ENCODE measurements around the gene CCDC170.

The CCDC170 gene

DNA sequence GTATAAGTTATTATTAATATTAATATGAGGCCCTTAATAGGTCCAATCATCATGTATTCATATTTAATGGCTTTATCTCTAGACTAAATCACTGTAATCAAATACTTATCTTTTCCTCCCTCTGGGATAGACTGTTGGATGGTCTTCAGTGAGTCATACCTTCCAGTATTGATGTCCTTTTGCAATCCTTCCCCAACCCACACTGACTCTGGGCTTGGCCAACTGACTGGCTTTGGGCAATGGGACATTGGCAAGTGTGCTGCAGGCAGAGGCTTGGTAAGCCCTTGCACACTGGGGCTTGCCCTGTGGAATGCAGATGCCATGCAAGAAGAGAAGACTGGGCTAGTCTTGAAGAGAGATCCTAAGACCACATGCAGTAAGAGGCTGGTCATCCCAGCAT is 136.6 kb downstream of the CCDC170 start:
- H3K4me3 ChIP-seq (replicated peaks; ENCODE audit: low read depth, low read length) = no peak overlapping the region
- TF ChIP-seq, protein P1, sequence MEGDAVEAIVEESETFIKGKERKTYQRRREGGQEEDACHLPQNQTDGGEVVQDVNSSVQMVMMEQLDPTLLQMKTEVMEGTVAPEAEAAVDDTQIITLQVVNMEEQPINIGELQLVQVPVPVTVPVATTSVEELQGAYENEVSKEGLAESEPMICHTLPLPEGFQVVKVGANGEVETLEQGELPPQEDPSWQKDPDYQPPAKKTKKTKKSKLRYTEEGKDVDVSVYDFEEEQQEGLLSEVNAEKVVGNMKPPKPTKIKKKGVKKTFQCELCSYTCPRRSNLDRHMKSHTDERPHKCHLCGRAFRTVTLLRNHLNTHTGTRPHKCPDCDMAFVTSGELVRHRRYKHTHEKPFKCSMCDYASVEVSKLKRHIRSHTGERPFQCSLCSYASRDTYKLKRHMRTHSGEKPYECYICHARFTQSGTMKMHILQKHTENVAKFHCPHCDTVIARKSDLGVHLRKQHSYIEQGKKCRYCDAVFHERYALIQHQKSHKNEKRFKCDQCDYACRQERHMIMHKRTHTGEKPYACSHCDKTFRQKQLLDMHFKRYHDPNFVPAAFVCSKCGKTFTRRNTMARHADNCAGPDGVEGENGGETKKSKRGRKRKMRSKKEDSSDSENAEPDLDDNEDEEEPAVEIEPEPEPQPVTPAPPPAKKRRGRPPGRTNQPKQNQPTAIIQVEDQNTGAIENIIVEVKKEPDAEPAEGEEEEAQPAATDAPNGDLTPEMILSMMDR (IDR thresholded peaks at IDR 0.05; ENCODE audit: low read depth, low read length, missing control alignments) = no peak
- no peak for DNase-seq (ENCODE audit: extremely low read depth, low read depth)

DNA sequence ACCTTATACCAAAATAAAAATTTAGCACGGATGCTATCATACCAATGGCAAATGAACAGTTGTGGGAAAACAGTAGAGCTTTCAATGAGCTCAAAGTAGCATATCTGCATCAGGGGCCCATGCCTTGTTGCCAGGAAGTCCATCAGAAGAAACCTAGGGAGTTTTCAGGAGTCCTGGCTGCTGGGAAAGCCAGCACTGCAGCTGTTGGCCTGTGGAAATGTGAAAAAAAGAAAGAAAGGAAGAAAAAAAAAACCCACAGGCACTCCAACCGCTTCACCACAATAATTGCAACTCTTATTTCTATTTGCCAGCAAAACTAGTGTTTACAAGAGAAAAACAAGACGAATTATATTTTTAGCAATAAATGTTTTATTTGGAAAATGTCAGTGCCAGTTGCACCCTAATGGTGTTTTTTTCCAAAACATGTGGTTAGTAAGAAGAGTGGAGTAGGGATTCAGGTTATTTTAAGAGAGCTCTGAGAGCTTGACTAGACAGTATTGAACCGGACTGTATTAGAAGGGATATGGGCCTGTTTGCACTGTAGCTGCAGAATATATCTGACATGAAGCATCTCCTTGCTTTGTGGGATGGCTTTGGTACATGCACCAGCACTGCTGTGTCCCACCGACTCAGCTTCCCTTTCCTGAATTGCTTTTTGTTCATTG is 137.3 kb downstream of the CCDC170 start:
- no peak overlapping the region for H3K4me3 ChIP-seq (replicated peaks; ENCODE audit: low read depth, low read length)
- TF ChIP-seq, protein P1 (IDR thresholded peaks at IDR 0.05; ENCODE audit: low read depth, low read length, missing control alignments) = no peak
- no peak for DNase-seq (ENCODE audit: extremely low read depth, low read depth)

DNA sequence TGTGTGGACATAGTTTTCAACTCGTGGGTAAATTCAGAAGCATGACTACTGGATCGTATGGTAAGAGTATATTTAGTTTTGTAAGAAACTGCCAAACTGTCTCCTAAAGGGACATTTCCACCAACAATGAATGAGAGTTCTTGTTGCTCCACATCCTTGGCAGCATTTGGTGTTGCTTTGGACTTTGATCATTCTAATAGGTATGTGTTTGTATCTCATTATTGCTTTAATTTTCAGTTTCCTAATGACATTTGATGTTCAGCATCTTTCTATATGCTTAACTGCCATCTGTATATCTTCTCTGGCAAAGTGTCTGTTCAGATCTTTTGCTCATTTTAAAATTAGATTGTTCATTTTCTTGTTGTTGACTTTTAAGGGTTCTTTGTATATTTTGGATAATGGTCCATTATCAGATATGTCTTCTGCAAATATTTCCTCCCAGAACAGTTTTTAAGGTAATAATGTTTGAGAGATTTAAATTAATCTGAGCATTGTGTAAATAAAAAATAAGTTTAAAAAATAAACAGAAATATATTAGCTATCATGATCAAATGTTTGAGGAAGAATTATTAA is 138.7 kb downstream of the CCDC170 start:
- no peak for DNase-seq (ENCODE audit: extremely low read depth, low read depth)
- H3K4me3 ChIP-seq (replicated peaks; ENCODE audit: low read depth, low read length) = no peak overlapping the region
- TF ChIP-seq, protein P1 (IDR thresholded peaks at IDR 0.05; ENCODE audit: low read depth, low read length, missing control alignments) = no peak

DNA sequence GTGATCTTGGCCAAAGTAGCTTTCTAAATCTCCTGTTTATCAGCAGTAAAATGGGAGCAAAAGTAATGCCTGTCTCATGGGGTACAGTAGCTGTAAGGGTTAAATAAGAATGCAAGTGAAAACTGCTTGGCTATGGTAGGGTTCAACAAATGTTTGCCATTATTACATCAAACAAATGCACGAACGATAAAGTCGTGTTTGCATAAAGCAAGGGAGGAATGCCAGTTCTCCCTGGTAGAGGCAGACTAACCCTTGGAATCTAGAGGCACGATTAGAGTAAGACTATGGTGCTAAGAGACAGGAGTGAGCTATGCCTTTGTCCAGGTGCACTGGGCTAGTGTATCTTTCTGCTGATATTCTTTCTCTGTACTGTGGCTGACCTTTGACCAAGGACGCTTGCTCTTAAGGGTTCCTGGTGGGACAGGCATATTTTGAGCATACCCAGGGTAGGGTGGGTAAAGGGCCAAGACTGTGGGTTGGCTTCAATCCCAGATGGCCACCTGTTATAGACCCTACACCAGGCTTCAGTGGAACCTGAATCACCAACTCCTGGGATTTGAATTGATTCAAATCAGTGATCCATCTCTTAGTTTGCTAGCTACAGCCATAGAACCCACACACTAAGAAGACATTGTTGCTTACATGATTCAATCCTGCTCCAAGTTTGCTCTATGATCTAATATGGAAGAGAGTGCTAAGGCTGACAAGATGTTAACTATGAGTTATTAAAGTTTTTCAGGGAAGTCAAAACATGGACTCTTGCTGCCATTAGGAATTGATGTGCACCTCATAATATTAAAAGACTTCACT is 139.9 kb downstream of the CCDC170 start:
- no peak for DNase-seq (ENCODE audit: extremely low read depth, low read depth)
- TF ChIP-seq, protein P1 (IDR thresholded peaks at IDR 0.05; ENCODE audit: low read depth, low read length, missing control alignments) = no peak
- H3K4me3 ChIP-seq (replicated peaks; ENCODE audit: low read depth, low read length) = no peak overlapping the region

DNA sequence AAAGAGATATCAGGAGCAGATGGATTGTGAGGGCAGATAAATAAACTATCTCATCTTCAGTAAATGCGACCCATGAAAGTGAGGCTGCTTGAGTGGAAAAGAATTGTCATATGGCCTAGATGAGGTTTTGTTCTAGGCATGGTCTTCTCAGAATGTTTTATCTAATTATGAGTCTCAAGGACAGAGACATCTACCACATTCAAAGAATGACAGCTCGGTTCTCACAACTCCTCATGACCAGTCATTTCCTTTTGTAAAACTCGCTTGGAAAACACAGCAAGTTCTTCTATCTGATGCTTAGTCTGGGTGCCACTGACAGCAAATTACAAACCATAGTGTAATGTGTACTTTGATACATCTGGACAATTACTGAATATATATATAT is 140.5 kb downstream of the CCDC170 start:
- TF ChIP-seq, protein P1 (IDR thresholded peaks at IDR 0.05; ENCODE audit: low read depth, low read length, missing control alignments) = no peak
- no peak overlapping the region for H3K4me3 ChIP-seq (replicated peaks; ENCODE audit: low read depth, low read length)
- DNase-seq (ENCODE audit: extremely low read depth, low read depth) = no peak

DNA sequence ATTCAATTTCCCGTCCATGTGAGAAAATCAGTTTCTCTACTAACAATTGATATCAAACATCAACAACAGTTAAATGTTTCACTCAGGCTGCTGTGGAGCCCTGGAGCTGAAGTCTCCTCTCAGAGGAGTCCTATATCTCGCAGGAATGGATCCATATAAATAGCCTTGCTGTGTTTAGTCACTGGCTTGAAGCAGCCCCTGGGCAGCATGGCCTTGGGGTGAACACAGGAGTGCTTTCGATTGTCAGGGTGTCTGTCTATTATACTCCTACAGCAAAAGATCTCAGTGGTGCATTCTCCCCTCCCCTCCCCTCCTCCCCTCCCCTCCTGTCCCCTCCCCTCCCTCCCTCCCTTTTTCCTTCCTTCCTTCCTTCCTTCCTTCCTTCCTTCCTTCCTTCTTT is 141.9 kb downstream of the CCDC170 start:
- no peak for DNase-seq (ENCODE audit: extremely low read depth, low read depth)
- TF ChIP-seq, protein P1 (IDR thresholded peaks at IDR 0.05; ENCODE audit: low read depth, low read length, missing control alignments) = no peak

More for the DNA sequence above, 141.9 kb downstream of the CCDC170 start:
- H3K4me3 ChIP-seq (replicated peaks; ENCODE audit: low read depth, low read length) = no peak overlapping the region

Data from HFF-Myc (cell line).